GM21717 (cell line): ENCODE results near the gene FRAT1.
"Not testable (repeated sequence)": the region's sequence is repeated elsewhere in the genome, so short reads cannot be mapped to it uniquely, and the experiment has no call there.

ENCODE experiments used
- ATAC-seq: cut with Tn5 transposase; IDR thresholded peaks from one replicate; pipeline ENCODE4 v1.9.1; 2021; ENCODE audit warnings: mild to moderate bottlenecking, moderate library complexity; ENCODE audit not compliant: unreplicated experiment

The FRAT1 gene

DNA sequence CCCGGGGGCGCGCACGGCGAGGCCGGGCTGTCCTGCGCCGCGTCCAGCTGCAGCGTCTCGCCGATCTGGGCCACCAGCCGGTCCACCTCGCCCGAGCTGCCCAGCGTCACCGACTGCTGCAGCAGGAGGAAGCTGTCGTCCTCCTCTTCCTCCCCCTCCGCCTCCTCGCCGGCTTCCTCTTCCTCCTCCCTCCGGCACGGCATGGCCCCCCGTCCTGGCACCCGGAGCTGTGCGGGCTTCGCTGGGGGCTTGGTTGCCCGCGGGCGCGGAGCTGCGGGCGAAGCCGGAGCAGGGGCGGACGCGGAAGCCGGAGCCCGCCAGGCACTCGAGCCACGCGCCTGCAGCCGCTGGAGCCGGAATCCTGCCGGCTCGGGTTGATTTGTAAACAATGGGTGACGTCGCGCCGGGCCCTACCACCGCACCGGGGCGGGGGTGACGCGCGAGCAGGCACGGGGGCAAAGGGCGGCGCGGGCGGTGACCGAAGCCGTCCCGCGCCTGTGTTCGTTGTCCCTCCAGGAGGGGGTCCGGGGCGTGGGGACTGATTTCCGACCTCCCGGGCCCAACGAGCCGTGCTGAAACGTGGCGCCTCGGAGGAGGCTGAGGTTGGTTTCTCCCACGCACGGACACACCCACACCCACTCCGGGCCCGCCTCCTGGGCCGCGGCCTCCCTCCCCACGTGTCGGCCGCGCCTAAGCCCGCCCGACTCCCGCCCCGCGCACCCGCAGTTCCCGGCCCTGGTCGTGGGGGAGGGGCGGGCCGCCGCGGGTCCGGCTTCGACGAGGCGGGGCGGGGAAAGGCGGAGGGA, 15.5 kb downstream of the FRAT1 start, which contains the start of gene FRAT2:
Gene FRAT2, minus strand, starts transcription at position 360 of the 806 bp plus-strand sequence. Its CDS starts 157 bp downstream, at position 203.
- peak; percentile 83 for ATAC-seq

DNA sequence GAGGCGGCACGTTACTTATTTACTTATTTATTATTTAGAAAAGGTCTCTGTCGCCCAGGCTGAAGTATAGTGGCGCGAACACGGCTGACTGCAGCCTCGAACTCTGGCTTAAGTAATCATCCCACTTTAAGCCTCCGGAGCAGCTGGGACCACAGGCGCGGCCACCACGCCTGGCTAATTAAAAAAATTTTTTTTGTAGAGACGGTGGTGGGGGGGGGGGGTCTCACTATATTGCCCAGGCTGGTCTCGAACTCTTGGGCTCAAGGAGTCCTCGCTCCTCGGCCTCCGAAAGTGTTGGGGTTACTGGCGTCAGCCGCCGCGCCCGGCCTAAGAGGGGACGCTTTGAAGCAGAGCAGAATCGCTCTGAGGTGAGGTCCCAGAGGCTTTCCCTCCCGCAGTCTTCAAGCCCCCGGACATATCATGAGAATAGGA, 16.1 kb downstream of the FRAT1 start:
- no peak for ATAC-seq

DNA sequence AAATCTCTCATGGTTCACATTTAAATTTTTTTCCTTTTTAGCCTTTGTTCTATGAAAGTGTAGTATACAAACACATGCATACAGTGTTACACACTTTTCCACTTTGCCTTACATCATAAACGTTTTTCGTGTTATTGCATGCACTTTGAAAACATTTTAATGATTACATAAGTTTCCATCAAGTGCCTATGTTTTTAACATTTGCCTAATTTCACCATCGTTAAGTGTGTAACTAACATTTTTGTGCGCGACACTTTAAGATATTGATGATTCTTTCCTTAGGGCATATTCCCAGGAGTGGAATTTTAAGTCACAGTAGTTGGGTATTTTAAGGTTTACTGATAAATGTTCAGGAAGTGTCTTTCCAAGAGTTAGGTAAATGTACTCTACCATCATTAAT, 16.9 kb downstream of the FRAT1 start:
- no peak for ATAC-seq

DNA sequence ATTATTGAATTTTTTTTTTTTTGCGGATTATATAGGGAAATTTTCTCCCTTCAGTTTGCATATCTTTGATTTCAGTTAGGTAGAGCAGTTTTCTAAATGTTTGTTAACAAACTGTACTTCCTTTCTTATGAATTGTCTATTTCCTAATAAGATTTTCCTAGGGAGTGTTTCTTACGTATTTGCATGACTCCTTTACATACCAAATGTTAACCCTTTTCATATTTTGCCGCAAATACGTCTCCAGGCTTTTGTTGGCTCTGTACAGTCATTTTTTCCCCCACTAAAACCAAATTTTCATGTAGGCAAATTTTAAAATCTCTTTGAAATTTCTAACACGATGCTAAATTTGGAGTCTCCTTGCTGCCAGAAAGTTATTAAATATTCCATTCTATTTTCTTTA, 17.4 kb downstream of the FRAT1 start:
- ATAC-seq: no peak

DNA sequence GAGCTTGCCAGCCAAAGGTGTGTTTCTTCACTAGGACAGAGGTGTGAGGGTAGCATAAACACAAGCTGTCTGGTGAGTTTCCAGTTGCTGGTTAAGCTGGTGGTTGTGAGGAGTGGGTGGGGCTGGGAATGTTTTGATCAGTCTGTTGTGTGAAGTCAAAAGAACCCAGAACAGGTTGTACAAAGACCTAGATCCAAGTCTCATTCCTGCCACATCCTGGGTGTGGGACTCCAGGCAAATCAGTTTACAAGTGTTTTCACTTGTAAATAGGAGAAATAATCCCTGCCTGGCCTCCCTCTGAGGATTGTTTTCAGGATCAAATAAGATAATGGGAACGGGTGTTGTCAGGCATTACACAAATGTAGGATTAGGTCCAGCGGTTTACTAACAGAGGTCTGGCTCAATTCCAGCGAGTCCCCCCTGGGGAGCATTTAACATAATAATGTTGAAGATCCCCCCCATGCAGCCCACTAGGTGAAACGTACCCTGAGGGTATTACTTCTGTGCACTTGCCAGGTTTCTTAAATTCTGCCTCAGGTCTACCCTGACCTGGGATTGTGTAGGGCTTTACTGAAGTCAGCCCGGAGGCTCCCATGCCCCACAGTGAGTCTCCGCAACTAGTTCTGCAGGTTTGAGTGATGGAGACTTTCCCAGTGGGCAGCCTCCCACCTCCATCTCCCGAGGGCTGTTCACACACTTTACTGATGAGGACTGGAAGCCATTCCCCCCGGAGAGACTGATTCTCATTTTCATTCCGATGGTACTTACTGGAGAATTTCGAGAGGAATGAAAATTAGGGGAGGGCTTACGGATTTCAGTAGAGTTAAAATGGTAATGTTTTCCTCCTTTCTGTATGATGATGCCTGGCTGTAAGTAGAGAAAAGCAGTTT, 18.1 kb downstream of the FRAT1 start:
- no peak for ATAC-seq

DNA sequence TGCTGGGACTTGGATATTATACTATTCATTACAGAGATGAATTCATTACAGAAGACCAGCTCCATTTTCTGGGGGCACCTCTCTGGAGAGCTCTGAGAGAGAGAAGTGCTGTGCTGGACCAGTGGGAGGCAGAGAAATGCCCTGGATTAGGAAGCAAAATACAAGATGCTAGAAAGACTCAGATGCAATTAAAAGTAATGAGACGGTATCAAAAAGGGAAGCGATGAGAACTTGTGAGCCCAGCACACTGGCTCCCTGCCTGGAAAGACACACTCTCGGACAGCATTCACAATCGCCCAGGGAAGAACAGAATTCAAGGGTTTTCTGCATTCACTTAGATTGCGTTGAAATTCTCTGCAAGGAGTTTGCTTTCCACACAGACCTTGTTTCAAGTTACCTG, 19.0 kb downstream of the FRAT1 start:
- ATAC-seq: no peak

DNA sequence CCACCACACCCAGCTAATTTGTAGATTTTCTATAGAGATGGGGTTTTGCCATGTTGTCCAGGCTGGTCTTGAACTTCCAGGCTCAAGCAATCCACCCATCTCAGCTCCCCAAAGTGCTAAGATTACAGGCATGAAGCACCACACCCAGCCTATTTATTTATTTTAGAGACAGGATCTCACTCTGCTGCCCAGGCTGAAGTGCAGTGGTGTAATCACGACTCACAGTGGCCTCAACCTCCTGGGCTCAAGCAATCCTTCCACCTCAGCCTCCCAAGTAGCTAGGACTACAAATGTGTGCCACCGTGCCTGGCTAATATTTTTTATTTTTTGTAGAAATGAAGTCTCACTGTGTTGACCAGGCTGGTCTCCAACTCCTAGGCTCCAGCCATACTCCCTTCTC, 22.3 kb downstream of the FRAT1 start:
- ATAC-seq: no peak

DNA sequence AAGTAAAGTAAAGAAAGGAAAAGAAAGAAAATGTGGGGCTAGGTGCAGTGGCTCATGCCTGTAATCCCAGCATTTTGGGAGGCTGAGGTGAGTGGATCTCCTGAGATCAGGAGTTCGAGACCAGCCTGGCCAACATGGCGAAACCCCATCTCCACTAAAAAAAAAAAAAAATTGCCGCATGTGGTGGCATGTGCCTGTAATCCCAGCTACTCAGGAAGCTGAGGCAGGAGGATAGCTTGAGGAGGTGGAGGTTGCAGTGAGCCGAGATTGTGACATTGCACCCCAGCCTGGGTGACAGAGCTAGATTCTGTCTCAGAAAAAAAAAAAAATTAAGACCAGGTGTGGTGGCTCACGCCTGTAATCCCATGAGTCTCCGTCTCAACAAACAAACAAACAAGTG, 24.6 kb downstream of the FRAT1 start:
- not testable (repeated sequence) for ATAC-seq

DNA sequence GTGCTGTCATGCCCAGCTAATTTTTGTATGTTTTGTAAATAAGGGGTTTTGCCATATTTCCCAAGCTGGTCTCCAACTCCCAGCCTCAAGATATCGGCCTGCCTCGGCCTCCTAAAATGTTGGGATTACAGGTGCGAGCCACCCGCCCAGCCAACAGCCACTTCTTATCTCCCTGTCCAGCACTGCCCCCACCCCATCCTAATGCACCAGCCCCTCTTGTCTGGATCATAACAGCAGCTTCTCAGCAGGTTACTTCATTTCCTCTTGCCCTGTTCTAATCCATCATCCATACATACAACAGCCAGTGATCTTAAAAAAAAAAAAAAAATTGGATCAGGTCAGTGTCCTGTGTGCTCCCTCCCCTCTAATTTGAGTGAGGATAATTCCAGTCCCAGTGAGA, 28.2 kb downstream of the FRAT1 start:
- ATAC-seq: no peak

DNA sequence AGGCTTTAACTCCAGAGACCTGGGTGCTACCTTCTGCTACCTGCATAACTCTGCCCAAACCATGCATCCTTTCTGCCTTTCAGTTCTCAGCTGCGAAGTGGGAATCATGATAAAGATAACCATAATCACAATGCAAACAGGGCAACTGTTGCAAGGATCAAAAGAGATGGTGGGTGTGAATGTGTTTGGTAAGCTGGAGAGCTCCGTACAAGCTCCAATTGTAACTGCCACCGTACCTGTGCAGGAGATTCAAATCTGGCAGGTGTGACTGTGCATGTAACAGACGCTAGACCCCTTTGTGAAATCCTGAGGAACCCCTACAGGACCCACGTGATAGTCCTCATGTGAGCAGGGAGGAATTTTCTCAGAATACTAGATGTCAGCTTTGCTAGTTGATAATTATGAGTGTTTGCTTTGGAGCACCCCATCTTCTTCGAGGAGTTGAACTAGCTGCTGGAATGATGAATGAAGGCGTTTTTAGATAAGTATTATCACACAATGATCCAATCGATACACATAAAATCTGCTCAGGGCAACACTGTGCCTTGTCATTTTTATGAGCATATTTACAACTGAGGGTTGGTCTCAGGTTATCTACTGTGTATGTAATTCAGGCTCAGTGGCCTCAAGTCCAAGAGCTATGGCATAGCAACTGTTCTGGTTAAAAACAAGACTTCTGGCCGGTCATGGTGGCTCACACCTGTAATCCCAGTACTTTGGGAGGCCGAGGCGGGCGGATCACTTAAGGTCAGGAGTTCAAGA, 30.9 kb downstream of the FRAT1 start:
- ATAC-seq: no peak

DNA sequence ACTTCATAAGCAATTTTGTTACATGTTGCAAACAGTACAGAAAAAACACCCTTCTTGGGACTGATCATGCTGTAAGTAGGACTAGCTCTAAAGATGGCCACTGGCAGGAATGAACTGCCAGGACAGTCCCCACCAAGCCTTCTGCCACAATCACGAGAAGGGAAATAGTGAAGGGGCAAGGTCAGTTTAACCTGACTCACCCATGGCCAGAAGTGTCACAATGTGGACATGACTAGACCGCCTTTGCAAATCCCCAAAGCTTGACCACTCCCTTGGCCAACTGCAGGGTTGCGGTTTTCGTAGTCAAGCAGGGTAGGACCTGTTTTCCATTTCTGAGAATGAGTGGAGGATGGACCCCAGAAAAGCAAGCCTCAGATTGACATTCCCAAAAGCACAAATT, 34.9 kb downstream of the FRAT1 start:
- no peak for ATAC-seq

DNA sequence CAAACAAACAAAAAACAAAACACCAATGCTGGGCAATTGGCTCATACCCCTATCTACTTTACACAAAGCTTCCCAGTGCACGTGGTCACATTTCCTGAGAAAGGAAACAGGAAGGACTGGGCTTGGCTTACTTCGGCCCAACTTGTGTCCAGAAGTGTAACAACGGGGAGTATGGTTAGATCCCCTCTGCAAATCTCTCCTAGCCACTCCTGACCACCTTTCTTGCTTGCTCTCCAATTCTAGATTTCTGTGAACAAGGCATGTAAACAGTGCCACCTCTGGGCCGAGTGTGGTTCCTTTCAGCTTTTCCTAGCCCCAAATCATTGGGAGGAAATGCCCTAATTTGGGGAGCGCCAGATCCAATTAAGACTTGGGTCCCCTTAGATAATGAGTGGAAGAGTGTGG, 36.5 kb downstream of the FRAT1 start:
- ATAC-seq: no peak

DNA sequence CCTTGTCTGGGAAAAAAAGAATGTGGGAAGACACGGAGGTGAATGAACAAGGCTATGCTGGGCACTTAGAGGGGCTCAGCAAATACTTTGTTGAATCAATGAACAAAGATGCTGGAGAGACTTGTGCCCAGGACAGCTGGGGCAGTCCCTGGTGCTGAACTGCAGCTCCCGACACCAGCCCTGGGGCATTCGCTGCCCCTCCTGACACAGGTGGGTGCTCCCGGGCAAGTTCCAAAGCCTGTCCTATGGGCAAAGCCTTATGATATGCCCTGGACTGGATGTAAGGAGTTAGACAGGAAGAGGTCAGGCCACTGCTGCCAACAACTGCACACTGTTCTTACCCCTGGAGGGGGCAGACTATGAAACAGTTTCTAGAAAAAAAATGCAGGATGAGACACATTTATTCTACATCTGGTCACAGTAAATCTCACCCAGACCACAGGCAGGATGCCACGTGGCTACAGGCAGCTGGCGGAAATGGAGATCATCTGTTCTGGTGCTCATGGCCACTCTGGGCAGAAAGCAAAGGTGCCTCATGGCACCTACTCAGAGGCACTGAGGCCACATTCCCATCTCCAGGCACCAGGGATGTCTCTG, 37.3 kb downstream of the FRAT1 start:
- ATAC-seq: no peak

DNA sequence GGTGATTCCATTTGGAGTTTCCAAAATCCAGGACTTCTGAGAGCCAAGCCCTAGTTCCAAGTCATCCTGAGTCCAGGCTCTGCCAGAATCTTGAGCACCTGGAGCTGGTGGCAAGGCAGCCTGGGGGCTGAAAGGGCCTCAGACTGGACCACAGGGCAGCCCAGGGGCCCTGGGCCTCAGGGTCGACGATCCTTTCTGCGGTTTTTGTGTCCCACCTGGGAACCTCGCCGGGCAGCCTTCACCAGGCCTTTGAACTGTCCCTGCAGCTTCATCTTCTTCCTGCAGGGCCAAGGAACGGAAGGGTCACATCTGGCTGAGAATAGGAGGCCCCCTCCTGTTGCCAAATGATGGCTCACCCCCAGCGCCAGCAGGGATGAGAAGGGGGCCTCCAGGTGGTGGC, 37.8 kb downstream of the FRAT1 start:
- no peak for ATAC-seq

DNA sequence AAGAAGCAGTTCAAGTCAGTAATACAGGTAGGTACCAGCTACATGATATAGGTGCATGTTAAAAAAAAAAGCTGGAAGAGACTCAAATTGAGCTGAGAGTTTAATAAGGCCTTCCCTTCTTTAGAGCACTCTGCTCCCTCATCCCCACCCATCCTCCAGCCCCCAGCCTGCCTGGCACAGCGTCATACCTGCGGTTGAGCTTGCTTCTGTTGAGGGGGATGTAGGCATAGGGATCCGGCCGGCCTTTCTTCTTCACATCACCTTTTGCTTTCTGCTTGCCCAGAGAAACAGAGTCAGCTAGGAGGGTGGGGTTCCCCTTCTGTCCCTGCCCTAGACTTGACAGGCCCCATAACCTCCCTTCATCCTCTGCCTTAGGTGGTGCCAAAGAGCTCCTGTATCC, 39.3 kb downstream of the FRAT1 start:
- no peak for ATAC-seq

DNA sequence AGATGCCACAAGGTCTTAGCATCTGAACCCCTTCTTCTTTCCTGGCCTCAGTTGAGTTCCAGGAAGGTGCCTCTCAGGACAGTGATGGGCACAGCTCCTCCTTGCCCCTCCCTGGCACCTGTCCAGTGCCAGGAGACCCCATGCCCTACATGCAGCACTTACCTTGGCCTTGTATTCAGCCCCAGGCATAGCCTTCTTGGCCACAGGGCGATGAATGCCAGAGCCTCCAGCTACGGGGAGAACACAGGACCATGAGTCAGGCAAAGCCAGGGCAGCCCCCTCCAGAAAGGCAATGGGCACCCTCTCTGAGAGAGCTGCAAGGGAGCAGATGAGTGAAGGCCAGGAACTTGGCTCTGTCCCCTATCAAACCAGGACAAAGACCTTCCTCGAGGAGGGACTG, 39.7 kb downstream of the FRAT1 start:
- ATAC-seq: no peak

DNA sequence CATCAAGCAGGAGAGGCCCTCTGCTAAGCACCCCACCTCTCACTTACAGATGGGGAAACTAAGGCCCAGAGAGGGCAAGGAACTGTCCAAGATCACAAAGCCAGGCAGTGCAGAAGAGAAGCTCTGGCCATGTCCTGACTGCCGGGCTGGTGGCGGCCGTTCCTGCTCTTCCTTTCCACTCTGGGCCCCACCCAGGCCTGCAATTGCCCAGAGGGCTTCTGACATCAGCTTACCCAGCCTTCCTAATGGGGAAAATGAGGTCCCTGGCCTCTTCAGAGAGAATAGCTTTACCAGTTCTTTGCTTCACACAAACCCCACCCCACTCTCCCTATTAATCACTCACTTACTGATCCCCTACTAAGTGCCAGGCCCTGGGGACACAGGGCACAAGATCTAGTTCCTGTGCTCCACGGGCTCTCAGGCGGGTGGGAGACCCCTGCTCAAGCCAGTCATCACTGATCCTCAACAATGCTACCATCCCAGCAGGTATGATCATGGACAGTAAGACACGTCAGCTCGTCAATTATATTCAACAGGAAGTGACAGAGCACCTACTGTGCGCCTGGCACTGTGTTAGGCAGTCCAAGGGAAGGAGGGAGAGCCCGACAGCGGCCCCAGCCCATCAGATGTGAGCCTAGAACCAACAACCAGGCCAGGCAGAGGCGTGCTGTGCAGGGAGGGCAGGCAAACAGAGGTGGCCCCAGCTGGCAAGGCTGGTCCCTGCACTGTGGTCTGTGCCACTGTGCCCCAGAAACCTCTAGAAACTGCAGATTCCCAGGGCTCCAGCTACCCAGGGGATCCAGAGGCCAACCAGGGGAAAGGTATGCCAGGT, 41.9 kb downstream of the FRAT1 start:
- no peak for ATAC-seq

DNA sequence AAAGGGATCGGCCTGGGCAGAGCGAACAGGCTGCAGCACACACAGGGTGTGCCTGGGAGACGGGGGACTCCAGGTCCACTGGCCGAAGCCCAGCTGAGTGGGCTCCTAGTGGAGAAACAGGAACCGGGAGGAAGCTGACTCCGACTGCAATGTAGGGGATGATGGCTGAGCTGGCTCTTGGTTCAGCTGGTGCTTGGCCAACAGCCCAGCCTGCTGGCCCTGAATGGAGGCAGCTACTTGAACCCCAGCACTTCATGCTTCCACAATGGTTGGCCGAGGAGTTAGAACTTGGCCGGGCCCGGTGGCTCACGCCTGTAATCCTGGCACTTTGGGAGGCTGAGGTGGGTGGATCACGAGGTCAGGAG, 42.4 kb downstream of the FRAT1 start:
- no peak for ATAC-seq

DNA sequence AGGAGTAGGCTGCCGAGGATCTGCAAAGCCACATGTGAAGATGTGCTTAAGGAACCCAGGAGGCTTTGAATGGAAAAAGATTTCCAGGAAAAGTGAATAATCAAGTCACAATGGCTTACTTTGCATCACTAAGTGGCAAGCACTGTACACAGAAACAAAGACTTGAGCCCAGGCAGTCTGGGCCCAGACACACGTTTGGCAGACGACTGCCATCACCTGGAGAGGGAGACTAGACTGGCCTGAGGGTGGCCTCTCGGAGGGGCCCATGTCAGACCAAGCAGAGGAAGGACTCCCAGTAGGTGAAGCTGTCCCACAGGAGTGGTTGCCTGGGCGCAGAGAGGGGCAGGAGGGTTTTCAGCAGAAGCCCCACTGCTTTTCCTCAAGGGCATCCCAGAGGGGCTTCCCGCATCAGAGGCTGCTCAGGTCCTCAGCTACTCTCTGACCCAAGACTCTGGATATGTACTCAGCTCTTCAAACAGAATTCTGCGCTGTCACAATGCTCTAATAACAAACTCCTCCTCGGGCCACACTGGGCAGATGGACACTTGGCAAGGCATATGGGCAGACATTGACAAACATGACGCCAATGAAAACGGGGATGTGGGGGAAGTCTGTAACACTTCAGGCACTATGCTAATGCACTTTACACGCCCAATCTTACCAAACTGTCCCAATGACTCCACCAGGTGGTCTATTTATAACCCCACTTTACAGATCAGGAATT, 43.4 kb downstream of the FRAT1 start:
- no peak for ATAC-seq
